HG02981 (cell line): Measurements from ENCODE around the gene SGMS1.
A peak's percentile ranks its signal among the peaks of the same experiment; 100 is the strongest.

Experiments used
- ATAC-seq: cut with Tn5 transposase; IDR thresholded peaks from one replicate; pipeline ENCODE4 v1.9.1; 2021; ENCODE audit warnings: mild to moderate bottlenecking, moderate library complexity; ENCODE audit not compliant: unreplicated experiment

SGMS1 gene

GRCh38 chr10:50636618-50637579 is 13.1 kb upstream of the SGMS1 start:
- ATAC-seq: peak; percentile 91

GRCh38 chr10:50635286-50635685 is 11.5 kb upstream of the SGMS1 start:
- ATAC-seq: no peak

DNA sequence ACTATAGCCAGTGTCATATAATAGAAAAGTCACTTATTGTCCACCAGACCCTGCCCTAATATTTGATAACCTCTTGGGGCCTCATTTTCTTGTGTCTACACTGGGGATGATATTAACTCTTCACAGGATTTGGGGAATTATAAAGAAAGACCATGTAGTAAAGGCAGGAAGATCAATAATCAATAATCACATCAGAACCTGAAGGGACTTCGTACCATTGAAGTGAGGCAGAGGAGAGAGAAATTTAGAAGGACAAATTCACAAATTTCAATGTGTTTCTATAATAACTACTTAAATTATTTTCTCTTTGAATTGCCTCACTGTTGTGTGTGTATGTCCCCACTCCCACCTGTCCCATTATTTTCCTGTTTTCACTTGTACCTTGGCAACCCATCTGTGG is 10.7 kb upstream of the SGMS1 start:
- ATAC-seq: no peak

GRCh38 chr10:50631052-50631451 is 7.3 kb upstream of the SGMS1 start:
- no peak for ATAC-seq

DNA sequence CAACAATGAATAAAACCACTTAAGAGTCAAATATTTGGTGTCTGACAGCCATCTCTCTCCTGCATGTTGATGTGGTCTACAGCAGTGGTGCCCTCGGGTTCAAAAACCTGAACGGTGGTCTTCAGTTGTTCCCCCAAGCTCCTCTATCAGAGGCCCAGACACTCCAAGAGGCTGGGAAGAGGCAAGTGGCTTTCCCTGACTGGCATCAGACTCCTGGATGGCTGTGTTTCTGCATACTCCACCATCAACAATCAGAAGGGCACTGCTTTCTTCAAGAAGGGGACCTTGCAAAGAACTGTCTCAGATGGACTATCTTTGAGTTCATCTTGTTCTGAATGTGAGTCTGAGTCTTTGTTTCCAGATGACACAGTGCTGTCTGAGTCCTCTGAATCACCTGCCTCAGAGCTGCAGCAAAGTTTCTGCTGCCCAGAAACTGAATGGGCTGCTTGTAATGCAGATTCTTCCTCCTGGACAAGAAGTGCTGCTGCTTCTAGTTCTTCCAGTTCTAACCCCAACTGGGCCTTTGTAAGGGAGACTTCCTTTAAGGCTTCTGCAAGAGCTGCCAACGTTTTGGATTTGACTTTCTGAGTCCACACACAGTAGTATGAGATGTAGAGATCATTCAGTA is 5.9 kb upstream of the SGMS1 start:
- no peak for ATAC-seq

- ATAC-seq: no peak
Observed at GRCh38 chr10:50627896-50628295, 4.1 kb upstream of the SGMS1 start.

GRCh38 chr10:50627443-50627842 is 3.7 kb upstream of the SGMS1 start:
- no peak for ATAC-seq

DNA sequence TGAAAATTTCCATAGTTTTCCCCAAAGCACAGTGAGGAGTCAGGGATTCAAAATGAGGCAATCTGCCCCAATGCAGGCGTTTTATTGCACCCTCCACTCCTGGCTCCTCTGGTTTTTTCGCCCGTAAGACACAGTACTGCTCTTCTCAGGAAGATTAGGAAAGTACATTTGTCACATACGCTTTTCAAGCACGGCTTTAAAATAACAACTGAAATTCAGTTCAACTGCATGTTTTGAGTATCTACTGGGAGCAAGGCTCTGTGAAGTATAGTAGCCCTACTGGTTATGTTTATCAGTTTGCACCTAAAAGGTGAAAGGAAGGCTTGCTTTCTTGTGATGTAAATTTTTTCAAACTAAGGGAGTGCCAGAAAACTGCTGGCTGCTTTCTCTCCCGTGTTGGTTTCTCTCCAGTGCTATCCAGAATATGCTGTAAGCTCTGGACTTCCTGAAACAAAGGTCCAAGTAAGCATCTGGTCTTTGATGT is 1.9 kb upstream of the SGMS1 start:
- ATAC-seq: no peak

- ATAC-seq: peak; percentile 40
Observed at GRCh38 chr10:50624866-50625501, 1.2 kb upstream of the SGMS1 start.

GRCh38 chr10:50624413-50624865 is 683 bp upstream of the SGMS1 start:
- ATAC-seq: peak; percentile 51

DNA sequence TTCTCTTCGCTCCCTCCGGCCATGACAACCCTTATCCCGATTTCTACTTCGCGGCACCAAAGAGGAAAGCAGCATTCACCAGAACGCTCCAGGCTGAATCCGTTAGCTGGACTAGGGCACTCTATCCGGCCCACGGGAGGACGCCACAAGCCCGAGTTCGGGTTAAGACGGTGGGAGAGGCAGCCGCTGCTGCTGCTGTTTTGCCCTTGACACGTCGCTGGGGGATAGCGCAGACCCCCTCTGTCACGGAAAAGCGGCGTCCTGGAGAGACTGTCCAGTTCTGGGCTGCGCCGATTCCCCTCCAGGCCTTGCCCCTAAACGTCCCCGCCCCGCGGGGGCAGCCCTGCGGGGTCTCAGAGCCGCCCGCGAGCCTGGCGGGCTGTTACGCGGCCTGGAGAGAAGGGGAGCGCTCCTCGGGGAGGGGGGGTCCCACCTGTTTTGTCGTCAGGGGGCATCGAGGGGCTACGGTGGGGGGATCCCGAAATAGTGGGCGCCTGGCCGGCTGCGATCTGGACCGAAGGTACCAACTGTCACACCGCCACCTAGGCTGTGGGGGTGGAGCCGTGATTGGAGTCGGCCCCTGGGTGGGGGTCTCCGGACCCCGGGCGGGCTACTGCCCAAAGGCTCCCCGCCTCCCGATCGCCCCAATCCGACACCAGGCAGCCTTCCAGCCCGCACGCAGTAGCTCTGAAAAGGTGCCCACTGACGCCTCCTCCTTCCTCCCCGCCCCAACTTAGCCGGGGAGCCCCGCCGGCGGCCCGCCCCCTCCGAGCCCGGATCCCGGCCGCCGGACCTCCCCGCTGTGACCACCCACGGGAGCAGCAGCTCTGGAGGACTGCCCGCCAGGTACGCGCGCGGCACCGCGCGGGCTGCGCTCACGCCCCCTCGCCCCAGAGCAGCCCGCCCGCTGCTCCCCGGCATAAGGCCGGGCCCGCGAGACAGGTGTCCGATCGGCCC is 772 bp downstream of the SGMS1 start:
- peak; percentile 4 for ATAC-seq

DNA sequence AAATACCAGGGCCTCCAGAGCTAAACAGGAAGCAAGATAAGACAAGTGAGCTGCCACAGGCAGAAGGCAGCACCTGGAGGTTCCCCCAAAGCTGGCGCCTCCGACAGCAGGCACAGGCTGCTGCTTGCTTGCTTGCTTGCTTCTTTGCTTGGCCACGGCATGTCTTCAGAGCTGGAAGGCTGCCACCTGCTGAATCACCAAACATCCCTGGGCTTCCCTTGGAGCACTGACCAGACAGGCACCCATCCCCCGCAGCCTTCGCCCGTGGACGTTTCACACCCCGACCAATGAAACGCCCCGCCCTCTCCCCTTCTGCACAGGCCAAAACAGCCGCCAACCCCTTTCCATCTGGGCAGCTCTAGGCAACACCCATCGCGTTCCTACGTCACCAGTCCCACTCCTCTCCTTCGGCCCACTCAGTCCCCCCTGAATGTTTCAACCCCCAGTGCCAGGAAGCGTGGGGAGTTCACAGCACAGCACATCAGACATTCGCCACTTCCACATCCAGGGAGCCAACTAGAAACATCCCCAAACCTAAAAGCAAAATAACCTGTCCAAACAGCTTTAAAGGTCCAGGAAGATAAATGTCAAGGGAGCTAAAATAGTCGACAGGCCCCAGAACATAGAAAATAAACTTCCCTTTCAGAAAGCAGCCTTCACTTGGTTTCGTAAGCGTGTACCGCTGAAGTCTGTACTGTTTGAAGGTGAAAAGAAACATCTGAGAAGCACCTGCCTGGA is 1.6 kb downstream of the SGMS1 start:
- ATAC-seq: peak; percentile 15

DNA sequence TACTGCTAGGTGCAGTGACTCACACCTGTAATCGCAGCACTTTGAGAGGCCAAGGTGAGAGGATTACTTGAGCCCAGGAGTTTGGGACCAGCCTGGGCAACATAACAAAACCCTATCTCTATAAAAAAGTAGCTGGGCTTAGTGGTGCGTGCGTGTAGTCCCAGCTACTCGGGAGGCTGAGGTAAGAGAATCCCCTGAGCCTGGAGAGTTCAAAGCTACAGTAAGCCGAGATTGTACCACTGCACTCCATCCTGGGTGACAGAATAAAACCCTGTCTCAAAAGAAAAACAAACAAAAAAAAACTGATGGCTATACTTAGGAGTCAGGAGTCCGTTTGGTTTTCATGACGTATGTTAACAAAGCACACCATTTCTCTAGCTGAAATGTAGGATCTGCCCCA is 2.9 kb downstream of the SGMS1 start:
- ATAC-seq: no peak

DNA sequence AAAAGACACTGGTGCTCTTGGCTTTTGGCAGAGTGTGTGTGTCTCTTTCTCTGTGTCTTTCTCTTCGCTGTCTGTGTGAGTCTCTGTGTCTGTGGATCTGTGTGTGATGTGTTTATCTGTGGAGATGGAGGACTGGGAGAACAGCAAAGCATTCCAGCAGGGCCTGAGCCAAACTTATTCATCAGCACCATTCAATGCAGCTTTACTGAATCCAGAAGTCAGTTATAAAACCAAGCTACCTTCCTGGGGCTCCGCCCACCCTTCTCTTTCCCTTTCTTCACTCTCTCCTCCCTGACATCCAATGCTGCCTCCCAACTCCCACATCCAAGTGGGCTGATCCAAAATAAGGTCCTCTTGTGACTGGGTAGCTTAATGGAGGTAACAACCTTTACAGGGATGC is 3.9 kb downstream of the SGMS1 start:
- no peak for ATAC-seq

GRCh38 chr10:50619166-50619565 is 4.6 kb downstream of the SGMS1 start:
- no peak for ATAC-seq

- ATAC-seq: no peak
Observed at GRCh38 chr10:50618624-50619023, 5.1 kb downstream of the SGMS1 start.

DNA sequence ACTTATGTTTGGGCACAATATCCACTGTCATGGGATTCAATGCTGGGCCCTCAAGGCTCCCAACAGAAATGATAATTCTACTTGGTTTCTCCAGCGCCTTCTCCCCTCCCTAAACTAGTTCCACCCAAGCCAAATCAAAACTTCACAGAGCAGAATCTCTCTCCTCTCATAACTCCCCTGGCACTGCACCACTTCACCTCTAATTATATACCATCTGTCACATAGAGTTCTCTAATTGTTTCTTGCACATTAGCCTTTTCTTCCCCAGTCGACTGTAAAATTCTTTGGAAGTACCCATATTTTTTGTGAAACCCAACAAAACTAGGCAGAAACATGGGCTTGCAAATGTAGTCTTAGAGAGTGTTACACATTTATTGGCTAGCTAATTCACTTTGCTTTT is 8.1 kb downstream of the SGMS1 start:
- ATAC-seq: no peak

- ATAC-seq: peak; percentile 56
Observed at GRCh38 chr10:50614444-50615137, 9.2 kb downstream of the SGMS1 start.
